ENCODE data around the gene PHIP.

The PHIP gene

GRCh38 chr6:79070206-79070825 lies 7.7 kb downstream of the PHIP start:
- DNase-seq (ENCODE audit: low read depth) = no peak

- DNase-seq (ENCODE audit: low read depth) = no peak
Observed at GRCh38 chr6:79066828-79067227, 11.2 kb downstream of the PHIP start.

GRCh38 chr6:79066330-79066729 lies 11.7 kb downstream of the PHIP start:
- DNase-seq (ENCODE audit: low read depth) = no peak

- DNase-seq (ENCODE audit: low read depth) = no peak
Observed at GRCh38 chr6:79065232-79065631, 12.8 kb downstream of the PHIP start.

GRCh38 chr6:79064635-79065034 lies 13.4 kb downstream of the PHIP start:
- no peak for DNase-seq (ENCODE audit: low read depth)

GRCh38 chr6:79062708-79063107 lies 15.3 kb downstream of the PHIP start:
- no peak for DNase-seq (ENCODE audit: low read depth)

GRCh38 chr6:79057746-79058145 lies 20.3 kb downstream of the PHIP start:
- DNase-seq (ENCODE audit: low read depth) = no peak

GRCh38 chr6:79056226-79056625 lies 21.8 kb downstream of the PHIP start:
- no peak for DNase-seq (ENCODE audit: low read depth)

- DNase-seq (ENCODE audit: low read depth) = peak; percentile 33
Observed at GRCh38 chr6:79048611-79049010, 29.4 kb downstream of the PHIP start.

GRCh38 chr6:79047072-79047471 lies 31.0 kb downstream of the PHIP start:
- no peak for DNase-seq (ENCODE audit: low read depth)

GRCh38 chr6:79045966-79046365 lies 32.1 kb downstream of the PHIP start:
- DNase-seq (ENCODE audit: low read depth) = no peak

GRCh38 chr6:79042799-79043126 lies 35.3 kb downstream of the PHIP start:
- no peak for DNase-seq (ENCODE audit: low read depth)

- DNase-seq (ENCODE audit: low read depth) = no peak
Observed at GRCh38 chr6:79042088-79042798, 35.8 kb downstream of the PHIP start.

- no peak for DNase-seq (ENCODE audit: low read depth)
Observed at GRCh38 chr6:79040083-79040482, 38.0 kb downstream of the PHIP start.

GRCh38 chr6:79038061-79038460 lies 40.0 kb downstream of the PHIP start:
- DNase-seq (ENCODE audit: low read depth) = no peak

- DNase-seq (ENCODE audit: low read depth) = no peak
Observed at GRCh38 chr6:79034865-79035264, 43.2 kb downstream of the PHIP start.

GRCh38 chr6:79033279-79033678 lies 44.8 kb downstream of the PHIP start:
- no peak for DNase-seq (ENCODE audit: low read depth)

GRCh38 chr6:79031821-79032590 lies 46.0 kb downstream of the PHIP start:
- peak; percentile 84 for DNase-seq (ENCODE audit: low read depth)

GRCh38 chr6:79030511-79030910 lies 47.5 kb downstream of the PHIP start:
- DNase-seq (ENCODE audit: low read depth) = no peak

- DNase-seq (ENCODE audit: low read depth) = no peak
Observed at GRCh38 chr6:79030023-79030422, 48.0 kb downstream of the PHIP start.

GRCh38 chr6:79028641-79029314 lies 49.3 kb downstream of the PHIP start:
- no peak for DNase-seq (ENCODE audit: low read depth)

GRCh38 chr6:79011940-79012339 lies 66.1 kb downstream of the PHIP start:
- DNase-seq (ENCODE audit: low read depth) = no peak

- no peak for DNase-seq (ENCODE audit: low read depth)
Observed at GRCh38 chr6:79010422-79010821, 67.6 kb downstream of the PHIP start.
